Dedifferentiated amniotic fluid mesenchymal stem cell (primary cell): Measurements from ENCODE around the gene NR6A1.

ENCODE experiments used
- DNase-seq: peaks from one replicate; pipeline ENCODE4 v3.0.0-alpha.2; 2016; ENCODE audit errors: extremely low spot score

Gene NR6A1

DNA sequence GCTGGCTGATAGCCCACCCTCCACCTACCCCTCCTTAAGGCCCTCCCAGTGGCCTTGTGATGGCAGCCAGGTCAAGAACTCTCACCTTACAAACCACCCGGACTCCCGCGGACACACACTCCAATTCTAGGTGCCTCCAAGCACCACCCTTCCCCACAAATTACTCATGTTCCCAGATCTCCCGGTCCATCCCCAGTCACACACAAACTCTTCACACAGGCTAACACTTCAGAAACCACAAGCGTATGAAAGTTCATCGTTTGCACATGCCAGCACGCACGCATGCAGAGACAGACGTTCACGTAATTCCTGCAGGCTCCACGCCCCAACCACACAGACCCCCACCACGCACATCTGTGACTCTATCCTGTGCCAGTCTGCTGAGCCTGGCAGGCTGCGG, 281.9 kb downstream of the NR6A1 start:
- no peak for DNase-seq

- DNase-seq: no peak
These were observed 282.4 kb downstream of the NR6A1 start for GRCh38 chr9:124488641-124489210.

DNA sequence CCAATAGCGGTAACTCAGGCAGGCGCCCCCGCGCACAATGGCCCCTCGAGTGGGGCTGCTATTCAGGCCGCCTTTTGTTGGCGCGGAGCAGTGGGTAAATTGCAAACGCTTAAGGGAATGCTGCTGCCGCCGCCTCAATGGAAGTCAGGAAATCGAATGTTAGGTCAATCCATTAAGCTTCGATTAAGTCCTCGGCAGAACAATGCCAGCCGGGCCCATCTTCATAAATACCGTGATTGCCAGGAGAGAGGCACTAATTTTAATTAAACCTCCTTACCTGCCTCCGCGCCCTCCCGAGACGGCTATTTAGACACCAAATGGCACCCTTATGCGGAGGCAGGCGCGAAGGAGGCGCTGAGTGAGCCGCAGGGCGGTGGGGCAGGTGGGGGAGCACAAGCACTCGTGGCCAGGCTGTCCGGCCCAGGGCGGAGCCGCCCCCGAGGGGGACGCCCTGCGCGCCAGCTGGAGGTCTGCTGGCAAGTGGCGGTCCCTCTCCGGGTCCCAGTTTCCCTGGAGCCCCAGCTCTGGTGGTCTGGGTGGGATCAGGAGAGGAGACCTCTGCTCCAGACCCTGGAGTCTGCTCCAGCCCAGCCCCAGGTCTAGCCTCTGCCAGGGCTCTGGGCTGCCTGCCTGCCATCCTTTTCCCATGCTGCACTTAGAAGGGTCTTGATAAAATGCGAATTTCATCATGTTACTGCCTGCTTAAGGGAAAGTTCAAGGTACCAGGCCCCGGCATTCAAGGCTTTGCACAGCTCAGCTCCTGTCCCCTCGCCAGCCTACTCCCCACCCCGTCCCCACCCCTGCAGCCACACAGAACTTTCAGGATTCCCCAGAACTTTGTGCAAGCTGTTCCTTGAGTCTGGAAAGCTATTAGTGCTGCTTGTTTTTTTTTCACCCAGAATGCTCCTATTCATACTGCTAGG, 283.6 kb downstream of the NR6A1 start:
- DNase-seq: no peak

DNA sequence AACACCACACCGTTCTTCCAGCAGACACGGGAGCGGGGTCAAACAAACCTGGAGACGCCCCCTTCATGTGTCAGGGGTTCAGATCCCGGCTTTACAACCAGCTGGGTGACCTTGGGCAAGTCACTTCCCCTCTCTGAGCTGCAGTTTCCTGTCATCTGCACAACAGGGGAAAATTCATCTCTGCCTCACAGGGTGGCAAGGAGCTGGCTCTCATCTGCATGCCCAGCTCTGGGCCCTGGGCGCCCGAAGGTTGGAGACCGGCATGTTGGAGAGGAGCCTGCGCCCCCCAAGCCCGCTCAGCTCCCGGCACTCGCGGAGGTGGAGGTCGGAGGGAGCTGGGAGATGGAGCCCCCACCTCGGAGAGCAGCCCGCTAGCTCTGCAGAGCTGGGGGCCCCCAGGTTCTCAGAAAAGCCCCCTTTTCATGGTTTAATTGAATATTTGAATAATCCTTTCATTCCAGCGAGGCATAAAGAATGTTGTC, 284.3 kb downstream of the NR6A1 start:
- DNase-seq: no peak

GRCh38 chr9:124485936-124486335, 285.2 kb downstream of the NR6A1 start:
- no peak for DNase-seq

- DNase-seq: no peak
These were observed 285.9 kb downstream of the NR6A1 start for GRCh38 chr9:124485201-124485600.

DNA sequence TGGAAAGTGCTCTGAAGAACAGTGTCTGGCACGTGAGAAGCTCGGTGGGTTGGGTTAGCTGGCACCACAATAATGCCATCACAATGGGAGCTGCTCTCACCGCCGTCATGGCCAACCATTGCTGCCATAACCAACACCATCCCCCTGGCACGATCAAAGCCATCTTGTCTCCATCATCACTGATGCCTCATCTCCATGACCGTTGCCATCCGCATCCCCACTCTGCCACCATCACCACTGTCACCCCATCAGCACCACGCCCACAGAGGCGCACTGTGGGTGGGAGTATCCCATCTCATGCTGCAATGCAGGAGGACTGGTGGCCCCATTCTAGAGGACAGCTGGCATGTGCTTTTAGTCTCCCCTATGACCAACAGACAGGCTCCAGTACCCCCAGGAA, 287.6 kb downstream of the NR6A1 start:
- no peak for DNase-seq

- no peak for DNase-seq
These were observed 288.6 kb downstream of the NR6A1 start for GRCh38 chr9:124482431-124483031.

- no peak for DNase-seq
These were observed 290.0 kb downstream of the NR6A1 start for GRCh38 chr9:124481115-124481514.

GRCh38 chr9:124480621-124480981, 290.5 kb downstream of the NR6A1 start:
- DNase-seq: no peak

- DNase-seq: no peak
These were observed 291.0 kb downstream of the NR6A1 start for GRCh38 chr9:124479947-124480620.

GRCh38 chr9:124479371-124479770, 291.7 kb downstream of the NR6A1 start:
- DNase-seq: no peak

DNA sequence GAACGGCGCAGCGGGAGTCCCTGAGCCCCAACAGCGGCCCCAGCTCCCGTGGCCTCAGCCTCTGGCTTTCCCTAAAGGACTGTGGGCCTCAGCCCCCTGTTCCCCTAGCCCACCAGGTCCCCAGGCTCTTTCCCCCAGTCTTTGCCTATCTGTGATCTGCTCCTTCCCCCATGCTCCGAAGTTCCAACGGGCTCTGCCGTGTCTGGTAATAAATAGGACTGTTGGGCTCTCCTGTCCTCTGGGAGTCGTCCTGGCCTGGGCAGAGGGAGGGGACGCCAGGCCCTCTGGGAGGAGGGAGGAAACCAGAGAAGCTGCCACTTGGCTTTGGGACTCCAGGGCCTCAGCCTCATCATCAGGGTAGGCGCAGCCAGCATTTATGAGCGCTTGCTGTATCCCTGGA, 292.8 kb downstream of the NR6A1 start:
- DNase-seq: no peak

- DNase-seq: no peak
These were observed 293.3 kb downstream of the NR6A1 start for GRCh38 chr9:124477648-124478285.

DNA sequence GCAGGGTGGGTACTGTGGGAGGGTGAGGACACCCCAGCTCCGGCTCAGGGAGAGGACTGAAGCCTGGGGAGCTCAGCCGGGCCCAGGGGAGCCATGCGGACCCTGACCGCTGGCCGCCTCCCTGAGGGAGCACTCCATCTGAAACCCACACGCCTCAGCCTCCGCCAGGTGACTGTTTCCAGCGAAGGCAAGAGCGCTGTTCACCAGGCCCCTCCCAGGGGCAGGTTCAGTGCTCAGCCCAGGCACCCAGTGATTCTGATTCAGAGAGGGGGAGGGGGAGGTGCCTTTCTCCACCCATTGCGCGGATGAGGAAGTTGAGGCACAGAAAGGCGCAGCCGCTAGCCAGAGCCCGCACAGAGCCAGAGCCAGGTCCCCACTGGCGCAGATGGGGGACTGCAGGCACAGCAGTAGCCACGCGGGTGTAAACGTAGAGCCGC, 293.9 kb downstream of the NR6A1 start:
- DNase-seq: no peak

DNA sequence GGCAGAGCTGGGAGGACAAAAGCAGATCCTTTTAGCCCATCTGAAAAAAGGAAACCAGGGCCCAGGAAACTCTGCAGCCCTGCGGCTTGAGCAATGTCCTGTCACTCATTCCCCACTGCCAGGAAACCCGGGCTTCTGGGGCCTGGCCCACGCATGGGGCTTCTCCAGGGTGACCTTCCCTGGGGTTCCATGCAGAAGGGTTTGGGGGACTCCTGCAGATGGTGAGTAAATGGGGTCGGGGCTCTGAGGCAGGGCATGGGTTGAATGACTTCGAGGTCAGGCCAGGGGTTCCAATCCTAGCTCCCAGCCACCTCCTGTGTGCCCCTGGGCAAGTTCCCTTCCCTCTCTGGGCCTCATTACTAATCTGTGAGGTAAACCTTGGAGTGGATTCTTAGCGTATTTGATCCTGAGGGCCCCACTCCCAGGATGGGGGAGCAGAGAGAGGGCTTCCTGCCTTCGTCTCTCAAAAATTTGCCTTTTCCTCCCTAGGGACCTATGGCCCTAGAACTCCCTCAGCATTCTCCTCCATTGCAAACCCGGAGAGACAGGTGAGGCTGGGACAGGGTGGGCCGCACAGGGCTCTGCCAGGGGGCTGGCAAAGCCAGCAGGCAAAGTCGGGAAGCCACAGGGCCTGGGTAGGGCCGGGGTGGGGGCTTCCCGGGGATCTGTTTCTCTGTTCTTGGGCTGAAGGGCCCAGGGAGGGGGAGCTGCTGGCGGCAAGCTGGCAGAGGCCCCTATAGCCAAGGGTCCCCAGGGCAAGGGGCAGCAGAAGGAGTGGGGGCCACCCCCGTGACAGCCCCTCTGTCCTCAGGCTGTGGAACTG, 295.0 kb downstream of the NR6A1 start:
- no peak for DNase-seq

DNA sequence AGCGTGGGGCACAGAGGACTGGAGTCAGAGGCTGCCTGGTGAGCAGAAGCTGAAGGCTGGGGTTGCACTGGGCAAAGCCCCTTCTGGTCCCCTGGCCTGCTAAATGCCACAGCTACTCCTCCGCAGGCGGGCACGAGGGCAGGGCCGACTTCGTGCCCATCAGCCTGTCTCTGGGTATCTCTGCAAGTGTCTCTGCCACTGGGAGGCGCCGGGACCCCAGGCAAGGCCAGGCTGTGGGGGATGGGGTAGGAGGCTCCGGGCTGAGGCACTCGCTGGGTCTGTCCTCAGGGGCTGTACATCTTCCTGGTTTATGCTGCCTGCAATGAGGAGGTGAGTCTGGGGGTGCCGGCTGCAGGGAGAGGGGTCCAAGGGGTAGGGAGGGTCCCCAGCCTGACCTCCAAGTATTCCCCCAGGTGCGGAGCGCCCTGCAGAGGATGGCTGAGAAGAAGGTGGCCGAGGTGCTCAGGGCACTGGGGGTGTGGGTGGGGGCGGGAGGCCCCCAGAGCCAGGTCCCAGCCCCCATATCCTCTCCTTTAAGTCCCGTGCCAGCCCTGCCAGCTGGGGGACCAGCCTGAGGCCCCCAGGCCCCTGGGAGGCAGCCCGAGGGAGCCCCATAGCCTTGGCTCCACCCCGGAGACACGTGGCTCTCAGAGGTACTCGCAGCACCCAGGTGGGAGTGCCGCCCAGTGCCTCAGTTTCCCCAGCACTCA, 295.8 kb downstream of the NR6A1 start:
- no peak for DNase-seq

DNA sequence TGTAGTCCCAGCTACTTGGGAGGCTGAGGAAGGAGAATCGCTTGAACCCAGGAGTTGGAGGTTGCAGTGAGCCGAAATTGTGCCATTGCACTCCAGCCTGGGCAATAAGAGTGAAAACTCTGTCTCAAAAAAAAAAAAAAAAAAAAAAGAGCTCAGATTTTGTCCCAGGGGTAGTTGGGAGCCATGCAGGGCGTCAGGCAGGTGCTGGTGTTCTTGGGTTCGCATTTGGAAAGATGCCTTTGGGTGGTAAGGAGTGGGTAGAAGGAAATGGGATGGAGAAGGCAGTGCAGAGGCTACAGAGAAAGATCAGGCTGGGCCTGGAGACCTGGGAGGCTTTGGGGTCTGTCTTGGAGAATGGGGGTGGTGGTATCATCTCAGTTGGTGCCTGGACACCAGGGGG, 297.0 kb downstream of the NR6A1 start:
- DNase-seq: no peak

DNA sequence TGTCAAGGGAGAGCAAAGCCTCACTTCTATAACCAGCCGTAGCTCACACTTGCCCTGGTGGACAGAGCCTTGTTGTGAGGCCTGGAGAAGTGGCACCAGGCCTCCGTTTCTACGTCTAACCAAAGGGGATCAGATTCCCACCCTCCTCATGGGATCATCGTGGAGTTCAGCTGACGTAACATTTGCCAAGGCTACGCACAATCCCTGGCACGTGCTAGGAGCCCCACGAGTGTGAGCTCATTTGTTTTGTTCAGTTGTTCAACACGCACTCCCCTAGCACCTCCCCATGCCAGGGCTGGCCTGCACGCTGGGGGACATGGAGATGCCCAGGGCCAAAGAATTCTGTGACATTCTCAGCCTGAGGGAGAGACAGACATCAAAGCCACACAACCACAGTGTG, 297.8 kb downstream of the NR6A1 start:
- DNase-seq: no peak

DNA sequence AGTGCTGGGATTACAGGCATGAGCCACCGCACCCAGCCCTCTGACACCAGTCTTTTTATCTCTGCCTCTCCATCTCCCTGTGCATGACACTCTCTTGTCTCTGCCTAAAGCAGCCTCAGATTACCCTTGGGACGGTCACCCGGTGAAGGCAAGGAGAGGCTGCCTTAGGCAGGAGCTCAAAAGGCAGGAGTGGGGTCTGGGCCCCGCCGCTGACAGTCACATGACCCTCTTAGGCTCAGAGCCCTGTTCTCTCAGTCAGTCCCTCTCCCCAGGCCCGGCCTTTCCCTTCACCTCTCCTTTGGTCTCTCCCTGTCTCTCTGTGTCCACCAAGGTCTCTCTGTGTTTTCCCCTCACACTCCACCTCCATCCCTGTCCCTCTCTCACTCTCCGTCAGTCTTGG, 298.3 kb downstream of the NR6A1 start:
- DNase-seq: no peak
